NOMO-1 treated with DMSO at 0.1 percent for 48 hours (cell line): Measurements from ENCODE around the gene TNFSF9.
"Not testable (repeated sequence)": the region's sequence is repeated elsewhere in the genome, so short reads cannot be mapped to it uniquely, and the experiment has no call there.

Source experiments
- DNase-seq: peaks from one replicate; lab custom pipeline; 2025; ENCODE audit not compliant: unreplicated experiment; lab: John Stamatoyannopoulos, UW

TNFSF9 gene

GRCh38 chr19:6508028-6508771, 22.6 kb upstream of the TNFSF9 start:
- DNase-seq, result not testable (repeated sequence)

GRCh38 chr19:6509118-6509971, 21.5 kb upstream of the TNFSF9 start:
- DNase-seq, result no peak

GRCh38 chr19:6510618-6511017, 20.2 kb upstream of the TNFSF9 start:
- DNase-seq, result no peak

GRCh38 chr19:6514089-6514488, 16.7 kb upstream of the TNFSF9 start:
- no peak for DNase-seq

- no peak for DNase-seq
Observed at GRCh38 chr19:6514926-6515544, 15.8 kb upstream of the TNFSF9 start.

GRCh38 chr19:6516018-6516658, 14.7 kb upstream of the TNFSF9 start:
- peak; percentile 97 for DNase-seq

- peak; percentile 85 for DNase-seq
Observed at GRCh38 chr19:6516659-6517291, 14.1 kb upstream of the TNFSF9 start.

- DNase-seq, result peak; percentile 52
Observed at GRCh38 chr19:6518145-6518911, 12.5 kb upstream of the TNFSF9 start.

- DNase-seq, result no peak
Observed at GRCh38 chr19:6519289-6519688, 11.5 kb upstream of the TNFSF9 start.

- DNase-seq, result peak; percentile 97
Observed at GRCh38 chr19:6521718-6522646, 8.8 kb upstream of the TNFSF9 start.

- no peak for DNase-seq
Observed at GRCh38 chr19:6522712-6523111, 8.1 kb upstream of the TNFSF9 start.

GRCh38 chr19:6524311-6524710, 6.5 kb upstream of the TNFSF9 start:
- no peak for DNase-seq

GRCh38 chr19:6527893-6528543, 2.8 kb upstream of the TNFSF9 start:
- peak; percentile 86 for DNase-seq

GRCh38 chr19:6528544-6529121, 2.2 kb upstream of the TNFSF9 start:
- peak; percentile 84 for DNase-seq

GRCh38 chr19:6529351-6529750, 1.5 kb upstream of the TNFSF9 start:
- DNase-seq, result no peak

GRCh38 chr19:6529937-6530385, 865 bp upstream of the TNFSF9 start:
- no peak for DNase-seq

GRCh38 chr19:6531163-6531955, 533 bp downstream of the TNFSF9 start:
- no peak for DNase-seq
